ENCODE measurements around the gene CHCHD5.
A peak's percentile ranks its signal among the peaks of the same experiment; 100 is the strongest.
"Not testable (repeated sequence)": the region's sequence is repeated elsewhere in the genome, so short reads cannot be mapped to it uniquely, and the experiment has no call there.

Gene CHCHD5

DNA sequence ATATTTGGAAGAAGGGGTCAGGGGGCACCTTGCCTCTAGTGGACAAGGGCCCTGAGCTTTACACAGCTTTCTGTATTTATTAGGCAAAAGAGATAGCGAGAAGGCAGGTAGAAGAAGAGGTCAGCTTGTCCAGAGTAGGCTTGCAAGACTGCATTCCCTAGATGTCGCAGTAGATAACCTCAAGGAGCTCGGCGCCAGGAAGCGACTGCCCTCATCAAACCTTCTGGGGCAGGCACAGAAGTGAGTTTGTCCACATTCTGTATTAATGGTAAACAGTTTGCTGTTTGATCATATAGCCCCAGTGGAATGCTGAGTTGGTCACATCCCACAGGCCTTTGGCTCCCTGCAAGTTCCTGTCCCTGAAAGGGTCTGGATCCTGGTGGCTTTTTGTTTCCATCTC is 7.0 kb downstream of the CHCHD5 start:
- DNase-seq, result no peak

- no peak for DNase-seq
Observed at GRCh38 chr2:112593736-112594135, 9.3 kb downstream of the CHCHD5 start.

DNA sequence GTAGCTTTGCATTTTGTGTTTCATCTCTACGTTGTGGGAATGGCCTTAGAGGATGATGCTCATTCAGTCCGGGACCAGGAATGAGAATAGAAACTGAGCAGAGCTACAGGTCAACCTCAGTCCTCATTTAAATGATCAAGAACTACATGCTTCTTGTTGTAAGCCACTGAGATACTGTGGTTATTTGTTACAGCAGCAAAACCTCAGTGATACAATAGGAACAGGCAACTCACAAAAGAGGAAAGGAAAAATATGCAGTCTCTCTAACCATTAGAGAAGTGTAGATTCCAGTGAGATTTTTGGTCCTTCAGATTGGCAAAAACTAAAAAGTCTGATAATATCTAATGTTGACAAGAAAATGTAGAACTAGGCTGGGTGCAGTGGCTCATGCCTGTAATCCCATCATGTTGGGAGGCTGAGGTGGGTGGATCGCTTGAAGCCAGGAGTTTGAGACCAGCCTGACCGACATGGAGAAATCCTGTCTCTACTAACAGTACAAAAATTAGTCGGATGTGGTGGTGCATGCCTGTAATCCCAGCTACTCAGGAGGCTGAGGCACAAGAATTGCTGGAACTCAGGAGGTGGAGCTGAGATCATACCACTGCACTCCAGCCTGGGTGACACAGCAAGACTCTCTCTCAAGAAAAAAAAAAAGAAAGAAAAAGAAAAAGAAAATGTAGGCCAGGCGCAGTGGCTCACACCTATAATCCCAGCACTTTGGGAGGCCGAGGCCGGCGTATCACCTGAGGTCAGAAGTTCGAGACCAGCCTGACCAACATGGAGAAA is 13.3 kb downstream of the CHCHD5 start:
- no peak for DNase-seq

- no peak for DNase-seq
Observed at GRCh38 chr2:112600634-112601033, 16.2 kb downstream of the CHCHD5 start.

DNA sequence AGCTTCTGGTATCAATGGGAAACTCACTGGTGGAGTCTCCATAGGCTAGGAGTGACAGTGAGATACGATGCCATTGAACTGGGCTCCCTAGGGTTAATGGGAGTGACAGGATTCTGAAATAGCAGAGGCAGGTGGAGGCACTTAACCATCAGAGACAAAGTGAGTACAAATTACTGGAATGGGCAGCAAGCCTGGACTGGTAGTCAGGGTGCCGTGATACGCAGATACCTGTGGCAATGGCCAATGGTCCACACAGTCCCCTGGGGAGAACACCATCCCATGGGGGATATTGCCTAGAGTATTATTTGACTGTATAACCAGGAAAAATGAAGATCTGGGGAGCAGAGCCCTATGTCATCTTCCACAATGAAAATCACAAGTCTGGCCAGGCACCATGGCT is 17.3 kb downstream of the CHCHD5 start:
- DNase-seq, result no peak

- no peak for DNase-seq
Observed at GRCh38 chr2:112602917-112603316, 18.5 kb downstream of the CHCHD5 start.

DNA sequence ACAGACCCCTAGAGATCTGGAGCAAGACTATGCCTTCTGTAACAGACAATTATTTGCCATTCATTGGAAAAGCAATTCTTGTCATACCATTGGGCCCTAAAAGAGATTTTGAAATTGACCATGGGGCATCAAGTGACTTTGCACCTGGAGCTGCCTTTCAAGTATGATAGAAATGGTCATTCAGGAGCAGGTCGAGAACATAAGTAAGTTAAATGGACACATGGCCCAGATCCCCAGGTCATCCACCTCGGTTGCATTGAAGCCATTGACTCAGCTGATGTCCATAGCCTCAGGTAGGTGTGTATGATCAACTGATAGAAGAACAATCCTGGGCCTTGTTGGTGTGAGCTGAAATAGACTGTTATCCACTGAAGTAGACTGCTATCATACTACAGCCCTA is 19.3 kb downstream of the CHCHD5 start:
- DNase-seq, result no peak

DNA sequence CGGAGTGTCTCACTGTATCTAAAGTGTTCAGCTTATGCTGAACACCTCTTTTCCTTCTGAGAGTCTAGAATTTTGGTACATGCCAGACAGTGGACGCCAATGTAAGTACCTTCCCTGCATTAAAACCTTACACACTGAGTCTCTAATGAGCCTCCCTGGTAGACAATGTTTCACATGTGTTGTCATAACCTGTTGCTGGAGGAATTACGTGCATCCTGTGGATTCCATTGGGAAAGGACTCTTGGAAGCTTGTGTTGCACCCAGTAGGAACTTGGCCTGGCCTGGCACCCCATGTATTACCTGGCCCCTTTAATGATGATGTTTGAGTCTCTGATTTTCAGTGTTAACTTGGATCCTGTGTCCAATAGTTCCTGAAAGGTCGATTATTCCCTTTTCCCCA is 20.5 kb downstream of the CHCHD5 start:
- no peak for DNase-seq

DNA sequence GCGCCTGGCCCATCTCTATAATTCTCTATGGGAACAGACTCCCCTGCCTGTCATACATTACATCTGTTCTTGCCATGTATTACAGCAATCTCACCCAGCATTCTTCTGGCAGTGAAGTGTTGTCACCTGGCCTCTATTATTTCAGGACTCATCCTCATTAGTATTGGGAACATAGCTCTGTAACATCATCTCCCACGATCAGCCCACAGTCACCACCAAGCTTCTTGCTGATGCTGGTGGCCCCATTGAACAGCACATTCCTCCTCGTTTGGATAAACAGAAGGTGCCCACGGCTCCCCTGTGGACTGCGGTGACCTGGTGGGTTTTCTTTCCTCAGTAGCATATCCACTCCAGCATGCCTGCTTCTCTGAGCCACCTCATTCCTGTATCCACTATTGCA is 21.5 kb downstream of the CHCHD5 start:
- DNase-seq, result no peak

GRCh38 chr2:112606547-112606946 is 22.1 kb downstream of the CHCHD5 start:
- DNase-seq, result no peak

DNA sequence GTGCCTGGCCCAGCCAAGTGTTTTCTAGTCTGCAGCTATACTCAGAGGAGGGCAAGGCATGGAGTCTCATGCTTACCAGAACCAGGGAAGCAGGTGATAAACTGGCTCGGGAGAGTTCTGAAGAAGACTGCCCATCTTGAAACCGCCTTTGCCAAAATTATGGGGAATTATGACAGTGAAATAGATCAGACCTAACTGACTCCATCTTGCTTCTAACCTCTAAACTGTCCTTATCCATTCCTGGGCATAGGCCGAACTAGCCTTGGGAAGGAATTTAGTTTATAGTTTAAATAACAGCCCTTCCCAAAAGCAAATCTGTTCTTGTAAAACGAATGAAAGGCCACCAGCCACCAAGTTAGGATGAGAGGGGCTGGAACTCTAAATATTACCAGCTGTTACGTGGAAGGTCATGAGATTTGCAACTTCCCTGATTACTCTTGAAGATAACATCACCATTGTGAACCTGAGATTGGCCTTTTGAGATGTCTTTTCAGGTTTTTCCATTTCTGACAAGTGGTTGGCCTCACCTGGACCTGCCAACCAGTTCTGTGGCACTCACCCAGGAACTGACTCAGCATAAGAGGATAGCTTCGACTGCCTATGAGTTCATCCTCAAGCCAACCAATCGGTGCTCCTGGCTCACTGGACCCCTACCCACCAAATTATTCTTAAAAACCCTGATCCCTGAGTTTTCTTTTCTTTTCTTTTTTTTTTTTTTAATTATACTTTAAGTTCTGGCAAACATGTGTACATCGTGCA is 23.4 kb downstream of the CHCHD5 start:
- no peak for DNase-seq

GRCh38 chr2:112609320-112609719 is 24.9 kb downstream of the CHCHD5 start:
- DNase-seq, result not testable (repeated sequence)

DNA sequence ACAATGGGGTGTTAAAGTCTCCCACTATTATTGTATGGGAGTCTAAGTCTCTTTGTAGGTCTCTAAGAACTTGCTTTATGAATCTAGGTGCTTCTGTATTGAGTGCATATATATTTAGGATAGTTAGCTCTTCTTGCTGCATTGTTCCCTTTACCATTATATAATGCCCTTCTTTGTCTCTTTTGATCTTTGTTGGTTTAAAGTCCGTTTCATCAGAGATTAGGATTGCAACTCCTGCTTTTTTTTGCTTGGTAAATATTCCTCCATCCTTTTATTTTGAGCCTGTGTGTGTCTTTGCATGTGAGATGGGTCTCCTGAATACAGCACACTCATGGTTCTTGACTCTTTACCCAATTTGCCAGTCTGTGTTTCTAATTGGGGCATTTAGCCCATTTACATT is 27.9 kb downstream of the CHCHD5 start:
- DNase-seq, result not testable (repeated sequence)

GRCh38 chr2:112614201-112614840 is 29.9 kb downstream of the CHCHD5 start:
- no peak for DNase-seq

GRCh38 chr2:112615051-112615450 is 30.6 kb downstream of the CHCHD5 start:
- DNase-seq, result no peak

GRCh38 chr2:112615798-112616197 is 31.4 kb downstream of the CHCHD5 start:
- DNase-seq, result not testable (repeated sequence)

GRCh38 chr2:112618383-112618782 is 34.0 kb downstream of the CHCHD5 start:
- no peak for DNase-seq

GRCh38 chr2:112621790-112622527 is 37.5 kb downstream of the CHCHD5 start:
- no peak for DNase-seq

- no peak for DNase-seq
Observed at GRCh38 chr2:112622528-112622849, 38.1 kb downstream of the CHCHD5 start.

GRCh38 chr2:112623913-112624777 is 39.7 kb downstream of the CHCHD5 start:
- DNase-seq, result no peak

- no peak for DNase-seq
Observed at GRCh38 chr2:112625474-112626114, 41.2 kb downstream of the CHCHD5 start.

DNA sequence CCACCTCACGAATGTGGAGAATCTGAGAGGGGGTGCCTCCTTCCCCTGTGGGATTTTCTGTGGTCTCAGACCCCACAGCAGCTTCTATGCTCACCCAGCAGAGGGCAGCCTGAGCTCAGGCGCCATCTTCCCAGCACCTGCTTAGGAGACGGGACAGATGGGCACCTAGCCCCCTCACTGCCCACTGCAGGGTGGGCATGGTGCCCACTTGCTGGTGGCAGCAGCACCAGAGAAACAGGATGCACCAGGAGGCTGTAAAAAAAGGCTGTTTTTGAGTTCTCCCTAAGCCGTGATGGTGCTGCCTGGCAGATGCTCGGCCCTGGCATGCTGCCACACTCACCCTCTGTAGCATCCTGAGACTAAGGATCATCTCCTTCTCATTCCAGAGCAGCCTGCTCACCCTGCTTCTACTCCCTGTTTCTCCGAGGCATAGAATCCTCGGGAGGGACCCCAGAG is 42.2 kb downstream of the CHCHD5 start:
- peak; percentile 25 for DNase-seq
